Measurements from ENCODE around the gene SIK1. TPM values are rescaled to one million over a fixed set of nuclear protein-coding genes. Genes with fewer than 3 reads are reported as not detected.

SIK1 gene
- total RNA-seq, 1 donor from 2014 or later: 12.5 TPM

GRCh38 chr21:43370888-43371570, 55.9 kb downstream of the SIK1 start:
- Mint-ChIP-seq H3K27me3 (no peaks in the 10 kb centered on the region), H3K4me1 (peaks cover 4% of the 10 kb centered on the region), H3K4me3 (no peak overlapping the region), H3K36me3 (ENCODE audit: low read depth) (no peaks in the 10 kb centered on the region), H3K9me3 (no peaks in the 10 kb centered on the region), H3K27ac (no peak overlapping the region)
- no peak for DNase-seq
- intact Hi-C loops (cut with micrococcal nuclease): no loop called here

- H3K36me3 Mint-ChIP-seq (ENCODE audit: low read depth): no peaks in the 10 kb centered on the region
- no peak overlapping the region for H3K27ac Mint-ChIP-seq
- H3K4me3 Mint-ChIP-seq: no peak overlapping the region
- no peak for DNase-seq
- no peaks in the 10 kb centered on the region for H3K9me3 Mint-ChIP-seq
- H3K4me1 Mint-ChIP-seq: peaks cover 4% of the 10 kb centered on the region
- intact Hi-C loops (cut with micrococcal nuclease): no loop called here
- no peaks in the 10 kb centered on the region for H3K27me3 Mint-ChIP-seq
These were observed 56.8 kb downstream of the SIK1 start for GRCh38 chr21:43370091-43370658.

- H3K9me3 Mint-ChIP-seq: no peaks in the 10 kb centered on the region
- H3K36me3 Mint-ChIP-seq (ENCODE audit: low read depth): no peaks in the 10 kb centered on the region
- intact Hi-C loops (cut with micrococcal nuclease): no loop called here
- DNase-seq: no peak
- H3K27ac Mint-ChIP-seq: no peak overlapping the region
- no peak overlapping the region for H3K4me3 Mint-ChIP-seq
- H3K4me1 Mint-ChIP-seq: peaks cover 4% of the 10 kb centered on the region
- no peaks in the 10 kb centered on the region for H3K27me3 Mint-ChIP-seq
These were observed 57.3 kb downstream of the SIK1 start for GRCh38 chr21:43369596-43370090.

- Mint-ChIP-seq H3K27me3 (no peaks in the 10 kb centered on the region), H3K4me1 (peaks cover 4% of the 10 kb centered on the region)
These were observed 57.8 kb downstream of the SIK1 start for GRCh38 chr21:43369124-43369523.

GRCh38 chr21:43368685-43369084, 58.2 kb downstream of the SIK1 start:
- intact Hi-C loops (cut with micrococcal nuclease): no loop called here
- no peak overlapping the region for H3K27ac Mint-ChIP-seq
- no peaks in the 10 kb centered on the region for H3K36me3 Mint-ChIP-seq (ENCODE audit: low read depth)
- H3K9me3 Mint-ChIP-seq: no peaks in the 10 kb centered on the region
- no peak overlapping the region for H3K4me3 Mint-ChIP-seq
- H3K27me3 Mint-ChIP-seq: no peaks in the 10 kb centered on the region
- peaks cover 4% of the 10 kb centered on the region for H3K4me1 Mint-ChIP-seq
- no peak for DNase-seq

More at GRCh38 chr21:43369124-43369523, 57.8 kb downstream of the SIK1 start:
- intact Hi-C loops (cut with micrococcal nuclease): no loop called here
- DNase-seq: no peak
- Mint-ChIP-seq H3K4me3 (no peak overlapping the region), H3K27ac (no peak overlapping the region), H3K36me3 (ENCODE audit: low read depth) (no peaks in the 10 kb centered on the region), H3K9me3 (no peaks in the 10 kb centered on the region)

GRCh38 chr21:43367859-43368258, 59.1 kb downstream of the SIK1 start:
- H3K36me3 Mint-ChIP-seq (ENCODE audit: low read depth): no peaks in the 10 kb centered on the region

GRCh38 chr21:43367296-43367695, 59.6 kb downstream of the SIK1 start:
- Mint-ChIP-seq H3K36me3 (ENCODE audit: low read depth) (no peaks in the 10 kb centered on the region), H3K4me1 (peaks cover 11% of the 10 kb centered on the region), H3K4me3 (no peak overlapping the region), H3K27me3 (no peaks in the 10 kb centered on the region), H3K9me3 (no peaks in the 10 kb centered on the region), H3K27ac (no peak overlapping the region)
- DNase-seq: no peak
- intact Hi-C loops (cut with micrococcal nuclease): no loop called here

More at GRCh38 chr21:43367859-43368258, 59.1 kb downstream of the SIK1 start:
- Mint-ChIP-seq H3K27me3 (no peaks in the 10 kb centered on the region), H3K4me3 (no peak overlapping the region), H3K9me3 (no peaks in the 10 kb centered on the region), H3K4me1 (peaks cover 6% of the 10 kb centered on the region), H3K27ac (no peak overlapping the region)
- no peak for DNase-seq
- intact Hi-C loops (cut with micrococcal nuclease): no loop called here

GRCh38 chr21:43366656-43367055, 60.3 kb downstream of the SIK1 start:
- intact Hi-C loops (cut with micrococcal nuclease): no loop called here
- no peaks in the 10 kb centered on the region for H3K9me3 Mint-ChIP-seq
- no peaks in the 10 kb centered on the region for H3K27me3 Mint-ChIP-seq
- no peak overlapping the region for H3K4me3 Mint-ChIP-seq
- no peak for DNase-seq
- H3K27ac Mint-ChIP-seq: no peak overlapping the region
- H3K4me1 Mint-ChIP-seq: peaks cover 17% of the 10 kb centered on the region
- H3K36me3 Mint-ChIP-seq (ENCODE audit: low read depth): no peaks in the 10 kb centered on the region

GRCh38 chr21:43365611-43366426, 61.1 kb downstream of the SIK1 start:
- H3K27me3 Mint-ChIP-seq: no peaks in the 10 kb centered on the region
- H3K36me3 Mint-ChIP-seq (ENCODE audit: low read depth): peaks cover 2% of the 10 kb centered on the region
- no peak overlapping the region for H3K27ac Mint-ChIP-seq
- no peak for DNase-seq
- no peak overlapping the region for H3K4me3 Mint-ChIP-seq
- intact Hi-C loops (cut with micrococcal nuclease): no loop called here
- H3K9me3 Mint-ChIP-seq: no peaks in the 10 kb centered on the region
- peaks cover 23% of the 10 kb centered on the region for H3K4me1 Mint-ChIP-seq

GRCh38 chr21:43364851-43365424, 62.0 kb downstream of the SIK1 start:
- Mint-ChIP-seq H3K4me3 (no peak overlapping the region), H3K9me3 (no peaks in the 10 kb centered on the region), H3K36me3 (ENCODE audit: low read depth) (peaks cover 3% of the 10 kb centered on the region), H3K27me3 (no peaks in the 10 kb centered on the region), H3K27ac (no peak overlapping the region), H3K4me1 (peaks cover 24% of the 10 kb centered on the region)
- intact Hi-C loops (cut with micrococcal nuclease): no loop called here
- no peak for DNase-seq

Other genes with a start within 250 kb of the SIK1 start
- 1.3 TPM in 2 replicates for gene HSF2BP, start 232.4 kb upstream of the SIK1 start, total RNA-seq
- gene RRP1B, start 232.4 kb upstream of the SIK1 start, total RNA-seq: 82.8 and 83.6 TPM in 2 replicates